Adrenal gland (tissue), 19 donors: Measurements from ENCODE around the gene CMIP. TPM values are rescaled to one million over a fixed set of nuclear protein-coding genes. Genes with fewer than 3 reads are reported as not detected.

Experiments
- DNase-seq, 7 donors: peaks; one replicate each; pipeline ENCODE4 v3.0.0-alpha.2; 2019 to 2020
- H3K27ac ChIP-seq, 5 donors: fragments of 200-600 bp; sonication (generic) in 4 of 5; 1 replicate in 3 of 5; 2 replicates in 2 of 5; pipeline versions ENCODE4 v1.5.1 to v1.8.0; 2016 to 2020; ENCODE audit warnings: mild to moderate bottlenecking in 1 of 5
- H3K27me3 ChIP-seq: fragments of 200-600 bp; 2 replicates; pipeline ENCODE4 v1.8.0; 2021
- H3K36me3 ChIP-seq, 2 donors: fragments of 200-600 bp; replicated peaks in 1 of 2; 1 replicate in 1 of 2; 2 replicates in 1 of 2; pipeline versions ENCODE4 v1.5.1 to v1.8.0; 2018 to 2022
- H3K4me1 ChIP-seq, 2 donors: fragments of 200-600 bp; replicated peaks in 1 of 2; 1 replicate in 1 of 2; 2 replicates in 1 of 2; pipeline versions ENCODE4 v1.5.1 to v1.8.0; 2018 to 2021
- H3K4me3 ChIP-seq, 4 donors: fragments of 200-600 bp; sonication (generic) in 3 of 4; one replicate each; pipeline ENCODE4 v1.5.1; 2016 to 2018
- H3K9me3 ChIP-seq, 3 donors: fragments of 200-600 bp; sonication (generic) in 1 of 3; replicated peaks in 1 of 3; 1 replicate in 2 of 3; 2 replicates in 1 of 3; pipeline versions ENCODE4 v1.5.1 to v1.8.0; 2016 to 2021
- POLR2A ChIP-seq, 2 donors: fragments of 450-650 bp; IDR thresholded peaks; one replicate each; pipeline ENCODE4 v1.6.1; 2017; ENCODE audit warnings: antibody characterized with exemption in 2 of 2, mild to moderate bottlenecking in 2 of 2, moderate library complexity in 1 of 2
- WGBS, 4 donors: extraction: QIAGEN DNeasy Blood & Tissue Kit in 2 of 4; methylation state at CpG; one replicate each; pipeline versions ENCODE4 v1.1.5 to v1.1.7; 2013 to 2017; 5-methylcytosine and 5-hydroxymethylcytosine counted together
- intact Hi-C, 2 donors: fragments of 100-400 bp; cut with DNase I; formaldehyde crosslinking; loops; one replicate each; pipeline versions ENCODE4 v1.14.1 to v1.15.0; 2022 to 2023
- long read RNA-seq, 10 donors: library from polyadenylated mRNA in 3 of 10; unstranded in 2 of 10; stranded (forward) in 1 of 10; transcript quantifications; one replicate each; pipeline ENCODE4 v2.0.0 and lab custom pipeline, GENCODE V29; 2021 to 2026
- polyA plus RNA-seq, 3 donors: library from polyadenylated mRNA; stranded (reverse); fragments of 200-250 nt in 2 of 3; fragments of 350-450 nt in 1 of 3; fragmentation: Illumina TruSeq in 1 of 3; extraction: RNeasy Lipid Tissue Mini Kit (QIAGEN cat#74804) in 1 of 3; gene quantifications; one replicate each; pipeline ENCODE4 v1.2.3, GENCODE V29; 2013 to 2014
- total RNA-seq, 9 donors: library from RNA; depleted of rRNA in 4 of 9; stranded (reverse); fragments of >200 nt in 4 of 9; fragments of 120-200 nt in 1 of 9; fragmentation: NEBNext Ultra II Directional in 1 of 9; extraction: Animal tissue kit (Norgen Biotek cat#: 25700) in 1 of 9; gene quantifications; one replicate each; pipeline versions ENCODE4 v1.1.0 to v1.2.4, GENCODE V29; 2013 to 2023
- TF ChIP-seq, protein P1 (sequence below), 6 experiments: fragments of 450-650 bp in 4 of 6; fragments of 200-600 bp in 2 of 6; sonication (generic) in 1 of 6; IDR thresholded peaks; 1 replicate in 5 of 6; 2 replicates in 1 of 6; pipeline versions ENCODE4 v1.5.1 to v1.8.0; 2016 to 2021; ENCODE audit warnings: antibody characterized with exemption in 6 of 6, mild to moderate bottlenecking in 2 of 6, moderate library complexity in 1 of 6
- donor health status: healthy with polysubstance abuse.
- donor health status: Bipolar disorder and iron deficiency.
- donor health status: DM: yes; HTN: yes; CAD: no.
- donor health status: DM: no; HTN: no; CAD: no.
- donor health status: DM: no; HTN: no; CAD: no.
- donor health status: DM: yes; HTN: yes; CAD: no.

Gene CMIP
- total RNA-seq, result 10 to 100 TPM in 8 of 9 donors, 1 to 10 TPM in 1; 8.1 to 87.9 (median 50.1) TPM
- polyA plus RNA-seq, result 10 to 100 TPM; 10.9 to 49.0 (median 17.4) TPM
- long read RNA-seq, donor 1, full-length matches to known transcripts, result 1 of 1 reads
- long read RNA-seq, donor 1, partial matches to known transcripts, result 0 of 1 reads
- long read RNA-seq, donor 1, other reads (novel, unspliced or antisense), result 0 of 1 reads
- long read RNA-seq, donor 2, result 0 reads
- long read RNA-seq, donor 3, result 0 reads
- long read RNA-seq, donor 4, partial matches to known transcripts, result 1 of 4 reads
- long read RNA-seq, donor 4, other reads (novel, unspliced or antisense), result 3 of 4 reads
- long read RNA-seq, donor 5, partial matches to known transcripts, result 0 of 1 reads
- long read RNA-seq, donor 5, other reads (novel, unspliced or antisense), result 1 of 1 reads
- long read RNA-seq, donor 6, partial matches to known transcripts, result 0 of 2 reads
- long read RNA-seq, donor 6, other reads (novel, unspliced or antisense), result 2 of 2 reads
- long read RNA-seq, donor 7, partial matches to known transcripts, result 0 of 2 reads
- long read RNA-seq, donor 7, other reads (novel, unspliced or antisense), result 0 of 2 reads
- long read RNA-seq, donor 8, full-length matches to known transcripts, result 1 of 1 reads
- long read RNA-seq, donor 8, partial matches to known transcripts, result 0 of 1 reads
- long read RNA-seq, donor 8, other reads (novel, unspliced or antisense), result 0 of 1 reads
- long read RNA-seq, donor 9, full-length matches to known transcripts, result 3 of 3 reads
- long read RNA-seq, donor 9, partial matches to known transcripts, result 0 of 3 reads
- long read RNA-seq, donor 9, other reads (novel, unspliced or antisense), result 0 of 3 reads
- long read RNA-seq, donor 10, result 0 reads

DNA sequence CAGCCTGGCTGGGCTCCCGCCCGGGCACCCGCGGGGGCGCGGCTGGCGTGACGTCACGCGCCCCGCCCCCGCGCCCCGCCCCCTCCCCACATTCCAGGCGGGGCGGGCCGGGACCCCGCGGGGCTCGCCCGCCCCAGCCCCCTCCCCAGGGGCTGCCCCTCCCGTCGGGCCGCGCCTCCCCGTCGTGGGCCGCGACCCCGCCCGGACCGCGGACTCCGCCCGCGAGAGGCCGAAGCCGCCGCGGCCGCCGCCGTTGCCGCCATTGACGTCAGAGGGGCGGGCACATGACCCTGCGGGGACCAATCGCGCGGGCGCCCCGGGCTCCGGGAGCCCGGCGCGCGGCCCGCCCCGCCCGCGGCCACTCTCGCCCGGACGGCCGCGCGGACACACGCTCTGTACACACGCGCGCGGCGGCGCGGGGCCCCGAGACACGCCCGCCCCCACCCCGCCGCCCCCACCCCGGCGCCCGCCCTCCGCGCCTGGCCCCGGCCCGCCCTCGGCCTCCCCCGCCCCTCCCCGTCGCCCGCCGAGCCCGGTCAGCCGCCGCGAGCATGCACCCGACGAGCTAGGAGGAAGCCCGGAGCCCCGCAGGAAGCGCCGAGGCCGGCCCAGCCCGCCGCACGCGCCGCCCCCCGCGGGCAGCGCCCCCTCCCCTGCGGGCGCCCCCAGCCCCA lies at the start of gene CMIP:
Gene CMIP (plus strand): TSS at position 361 of the 674 bp plus-strand sequence.
- H3K27me3 ChIP-seq, result no peaks in the 10 kb centered on the region
- intact Hi-C loops, result no loop called here
- H3K4me1 ChIP-seq, result peaks cover 29 to 37% of the 10 kb centered on the region in 2 donors
- WGBS, 4 donors, result 0 to 1% (median 0%) methylated on average over 3 to 109 of the region's 114 CpGs
- H3K36me3 ChIP-seq, result no peaks in the 10 kb centered on the region
- H3K4me3 ChIP-seq, result peak within 1 kb of the TSS; percentile 68 to 99 (median 76)
- TF ChIP-seq, protein P1, sequence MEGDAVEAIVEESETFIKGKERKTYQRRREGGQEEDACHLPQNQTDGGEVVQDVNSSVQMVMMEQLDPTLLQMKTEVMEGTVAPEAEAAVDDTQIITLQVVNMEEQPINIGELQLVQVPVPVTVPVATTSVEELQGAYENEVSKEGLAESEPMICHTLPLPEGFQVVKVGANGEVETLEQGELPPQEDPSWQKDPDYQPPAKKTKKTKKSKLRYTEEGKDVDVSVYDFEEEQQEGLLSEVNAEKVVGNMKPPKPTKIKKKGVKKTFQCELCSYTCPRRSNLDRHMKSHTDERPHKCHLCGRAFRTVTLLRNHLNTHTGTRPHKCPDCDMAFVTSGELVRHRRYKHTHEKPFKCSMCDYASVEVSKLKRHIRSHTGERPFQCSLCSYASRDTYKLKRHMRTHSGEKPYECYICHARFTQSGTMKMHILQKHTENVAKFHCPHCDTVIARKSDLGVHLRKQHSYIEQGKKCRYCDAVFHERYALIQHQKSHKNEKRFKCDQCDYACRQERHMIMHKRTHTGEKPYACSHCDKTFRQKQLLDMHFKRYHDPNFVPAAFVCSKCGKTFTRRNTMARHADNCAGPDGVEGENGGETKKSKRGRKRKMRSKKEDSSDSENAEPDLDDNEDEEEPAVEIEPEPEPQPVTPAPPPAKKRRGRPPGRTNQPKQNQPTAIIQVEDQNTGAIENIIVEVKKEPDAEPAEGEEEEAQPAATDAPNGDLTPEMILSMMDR (IDR thresholded peaks at IDR 0.05), result no peak
- TF ChIP-seq POLR2A (IDR thresholded peaks at IDR 0.05), result no peak
- DNase-seq, result peak; percentile 81 to 90 (median 88)
- peak within 1 kb of the TSS in 4 of 5 donors; percentile 57 to 95 (median 82) for H3K27ac ChIP-seq
- H3K9me3 ChIP-seq, result no peaks in the 10 kb centered on the region

DNA sequence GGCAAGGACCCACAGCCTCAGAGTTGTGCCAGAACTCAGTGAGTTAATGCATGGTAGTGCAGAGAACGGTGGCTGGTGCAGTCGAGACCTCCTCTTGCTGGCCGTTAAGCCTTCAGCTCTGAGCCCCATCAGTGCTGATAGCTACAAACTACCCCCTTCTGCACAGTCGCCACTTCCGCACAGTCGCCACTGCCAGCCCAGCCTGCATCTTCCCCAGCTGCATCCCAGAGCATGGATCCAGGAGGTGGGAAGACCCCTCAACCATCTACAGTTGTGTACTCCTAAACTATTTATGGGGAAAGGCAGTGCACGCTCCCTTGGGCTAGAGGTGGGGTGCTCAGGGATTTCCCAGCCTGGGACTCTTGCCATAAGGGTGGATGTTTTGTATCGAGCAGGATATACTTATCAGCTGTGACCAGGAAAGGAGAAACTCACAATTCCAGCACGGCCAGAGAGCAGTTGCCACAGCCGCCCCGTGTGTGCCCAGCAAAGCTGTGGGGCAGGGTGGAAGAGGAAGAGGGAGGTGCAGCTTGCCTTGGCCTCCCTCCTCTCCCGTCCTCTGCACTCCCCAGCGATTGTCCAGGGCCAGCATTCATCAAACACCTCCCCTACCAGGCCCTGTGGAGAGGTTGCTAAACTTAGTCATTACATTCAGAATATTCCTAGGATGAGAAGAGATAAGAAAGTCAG lies 49.5 kb upstream of the CMIP start:
- intact Hi-C loops, result no loop called here
- H3K27me3 ChIP-seq, result no peaks in the 10 kb centered on the region
- H3K27ac ChIP-seq, result peak overlapping the region in 1 of 5 donors; percentile 17
- no peaks in the 10 kb centered on the region for H3K36me3 ChIP-seq
- no peak overlapping the region for H3K4me3 ChIP-seq
- no peaks in the 10 kb centered on the region for H3K4me1 ChIP-seq
- peaks cover 0 to 6% (median 0%) of the 10 kb centered on the region in 3 donors for H3K9me3 ChIP-seq
- WGBS, 4 donors, result 56 to 67% (median 62%) methylated on average over 11 to 13 of the region's 13 CpGs
- TF ChIP-seq, protein P1 (IDR thresholded peaks at IDR 0.05), result no peak
- TF ChIP-seq POLR2A (IDR thresholded peaks at IDR 0.05), result no peak
- no peak for DNase-seq

DNA sequence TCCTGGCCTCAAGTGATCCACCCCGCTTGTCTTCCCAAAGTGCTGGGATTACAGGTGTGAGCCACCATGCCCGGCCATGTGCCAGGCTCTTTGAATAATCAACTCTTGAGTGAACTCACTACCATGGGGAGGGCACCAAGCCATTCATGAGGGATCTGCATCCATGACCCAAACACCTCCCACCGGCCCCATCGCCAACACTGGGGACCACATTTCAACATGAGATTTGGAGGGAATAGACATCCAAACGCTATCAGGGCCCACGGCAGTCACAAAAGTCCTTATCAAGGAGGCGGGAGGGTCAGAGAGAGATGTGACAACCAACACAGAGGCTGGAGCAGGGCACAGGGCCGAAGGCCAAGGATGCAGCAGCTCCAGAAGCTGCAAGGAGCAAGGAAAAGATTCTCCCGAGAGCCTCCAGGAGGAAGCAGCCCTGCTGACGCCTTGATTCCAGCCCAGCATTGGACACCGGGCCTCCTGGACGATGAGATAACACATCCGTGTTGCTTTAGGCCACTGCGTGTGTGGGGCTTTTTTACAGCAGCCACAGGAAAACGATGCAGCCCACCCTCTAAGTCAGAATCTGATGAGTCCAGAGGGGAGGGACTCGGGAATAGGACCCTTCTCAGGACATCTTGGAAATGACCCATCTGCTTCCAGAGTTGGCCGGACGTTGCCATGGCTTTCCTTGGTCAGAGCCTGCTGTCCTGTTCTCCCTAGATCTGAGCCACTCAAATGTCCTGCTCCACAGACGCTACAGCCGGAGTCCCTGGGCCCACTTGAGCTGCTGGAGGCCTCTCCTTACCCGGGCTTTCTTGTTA lies 47.3 kb upstream of the CMIP start:
- Histone ChIP-seq H3K4me3 (no peak overlapping the region), H3K4me1 (no peaks in the 10 kb centered on the region), H3K9me3 (peaks cover 0 to 7% (median 0%) of the 10 kb centered on the region in 3 donors), H3K27me3 (no peaks in the 10 kb centered on the region), H3K36me3 (no peaks in the 10 kb centered on the region), H3K27ac (no peak overlapping the region)
- no peak for DNase-seq
- 82 to 90% (median 84%) methylated on average over 13 to 21 of the region's 21 CpGs for WGBS, 4 donors
- TF ChIP-seq POLR2A (IDR thresholded peaks at IDR 0.05), result no peak
- TF ChIP-seq, protein P1 (IDR thresholded peaks at IDR 0.05), result no peak
- intact Hi-C loops, result no loop called here
